Mammary epithelial cell (primary cell): ENCODE measurements around the gene GJB2.

ENCODE experiments used
- CTCF ChIP-seq, 2 donors: IDR thresholded peaks in 1 of 2; conservative IDR thresholded peaks in 1 of 2; 2 replicates each; pipeline ENCODE4 v1.5.1; 2011 to 2012; ENCODE audit warnings: inconsistent platforms in 2 of 2, low read length in 2 of 2, mild to moderate bottlenecking in 2 of 2, control low read depth in 1 of 2, low read depth in 1 of 2; ENCODE audit not compliant: insufficient read depth in 1 of 2; ENCODE audit errors: extremely low read depth in 1 of 2
- EZH2 ChIP-seq: IDR thresholded peaks from 2 replicates; pipeline ENCODE4 v1.6.1; 2012; ENCODE audit warnings: low read length, inconsistent platforms, borderline replicate concordance

DNA sequence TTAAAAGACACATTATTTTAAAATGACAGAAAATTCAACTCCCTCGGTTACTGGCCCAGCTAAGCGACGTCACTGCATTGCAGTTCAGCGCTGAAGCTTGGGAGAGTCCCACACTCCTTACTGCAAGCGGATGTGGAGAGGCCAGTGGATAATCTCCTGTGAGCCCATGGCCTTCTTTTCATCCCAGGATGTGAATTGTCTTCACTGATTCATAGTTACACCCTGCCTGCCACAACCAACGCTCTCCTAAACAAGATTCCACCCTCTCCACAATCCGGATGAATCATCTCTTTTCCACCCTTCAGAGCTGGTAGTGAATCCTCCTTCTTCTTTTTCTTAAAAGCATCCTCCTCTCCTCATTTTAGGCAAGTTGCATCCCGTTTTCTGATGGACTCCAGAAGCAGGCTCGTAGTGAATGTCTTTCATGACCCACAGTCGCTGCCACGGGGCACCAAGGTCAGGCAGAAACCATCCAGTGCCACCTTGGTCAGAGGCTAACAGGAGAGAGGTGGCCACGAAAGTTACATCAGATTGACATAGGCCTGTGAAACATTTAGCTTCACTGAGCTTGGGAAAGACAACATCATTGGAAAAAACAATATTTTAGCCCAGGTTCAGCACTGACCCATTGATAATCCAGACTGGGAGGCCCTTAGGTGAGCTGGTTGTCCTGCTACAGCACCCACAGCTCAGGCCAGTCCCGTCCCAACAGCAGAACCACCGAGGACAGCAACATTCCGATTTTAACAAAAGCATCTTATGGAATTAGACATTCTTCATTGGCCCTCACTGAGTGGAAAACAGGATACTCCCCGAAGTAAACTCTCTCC, 2.0 kb downstream of the GJB2 start:
- no peak for TF ChIP-seq EZH2
- no peak for TF ChIP-seq CTCF (conservative IDR thresholded peaks at IDR 0.05 in 1 of 2, IDR thresholded peaks at IDR 0.05 in 1 of 2; ENCODE audit: extremely low read depth in 1 of 2, insufficient read depth in 1 of 2, low read depth in 1 of 2, low read length in 2 of 2)
